ENCODE data around the gene FRMD4B. TPM values are rescaled to one million over a fixed set of nuclear protein-coding genes. Genes with fewer than 3 reads are reported as not detected.

FRMD4B gene
- total and polyA plus RNA-seq, 7 donors: 1.1 to 4.0 (median 2.9) TPM

DNA sequence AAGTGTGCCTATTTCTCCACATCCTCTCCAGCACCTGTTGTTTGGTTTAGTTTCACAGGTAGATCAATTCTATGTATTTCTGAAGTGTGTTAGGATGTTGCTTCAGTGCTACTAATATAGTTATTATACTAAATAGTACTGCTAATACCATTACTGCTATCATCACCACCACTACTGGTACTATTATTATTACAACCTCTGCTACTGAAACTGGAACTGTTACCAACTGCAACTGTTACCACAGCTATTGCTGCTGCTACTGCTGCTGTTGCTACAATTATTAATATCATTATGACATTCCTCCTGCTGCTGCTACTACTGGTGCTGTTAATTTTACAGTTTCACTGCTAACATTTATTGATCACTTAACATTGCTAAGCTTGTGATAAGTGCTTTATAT lies 255.2 kb downstream of the FRMD4B start:
- intact Hi-C loops (cut with DNase I): no loop called here
- Histone ChIP-seq H3K4me3 (no peak overlapping the region), H3K27ac (peak overlapping the region; percentile 14), H3K36me3 (ENCODE audit: insufficient read depth in 1 of 2, low read depth in 1 of 2) (no peaks in the 10 kb centered on the region), H3K9me3 (no peaks in the 10 kb centered on the region), H3K27me3 (ENCODE audit: insufficient read depth in 3 of 3, low read length in 2 of 3) (no peaks in the 10 kb centered on the region), H3K4me1 (peaks cover 16% of the 10 kb centered on the region)
- TF ChIP-seq, protein P1, sequence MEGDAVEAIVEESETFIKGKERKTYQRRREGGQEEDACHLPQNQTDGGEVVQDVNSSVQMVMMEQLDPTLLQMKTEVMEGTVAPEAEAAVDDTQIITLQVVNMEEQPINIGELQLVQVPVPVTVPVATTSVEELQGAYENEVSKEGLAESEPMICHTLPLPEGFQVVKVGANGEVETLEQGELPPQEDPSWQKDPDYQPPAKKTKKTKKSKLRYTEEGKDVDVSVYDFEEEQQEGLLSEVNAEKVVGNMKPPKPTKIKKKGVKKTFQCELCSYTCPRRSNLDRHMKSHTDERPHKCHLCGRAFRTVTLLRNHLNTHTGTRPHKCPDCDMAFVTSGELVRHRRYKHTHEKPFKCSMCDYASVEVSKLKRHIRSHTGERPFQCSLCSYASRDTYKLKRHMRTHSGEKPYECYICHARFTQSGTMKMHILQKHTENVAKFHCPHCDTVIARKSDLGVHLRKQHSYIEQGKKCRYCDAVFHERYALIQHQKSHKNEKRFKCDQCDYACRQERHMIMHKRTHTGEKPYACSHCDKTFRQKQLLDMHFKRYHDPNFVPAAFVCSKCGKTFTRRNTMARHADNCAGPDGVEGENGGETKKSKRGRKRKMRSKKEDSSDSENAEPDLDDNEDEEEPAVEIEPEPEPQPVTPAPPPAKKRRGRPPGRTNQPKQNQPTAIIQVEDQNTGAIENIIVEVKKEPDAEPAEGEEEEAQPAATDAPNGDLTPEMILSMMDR (IDR thresholded peaks at IDR 0.05): no peak
- ATAC-seq: peak in 2 of 4 donors; percentile 38 to 55
- DNase-seq: no peak

DNA sequence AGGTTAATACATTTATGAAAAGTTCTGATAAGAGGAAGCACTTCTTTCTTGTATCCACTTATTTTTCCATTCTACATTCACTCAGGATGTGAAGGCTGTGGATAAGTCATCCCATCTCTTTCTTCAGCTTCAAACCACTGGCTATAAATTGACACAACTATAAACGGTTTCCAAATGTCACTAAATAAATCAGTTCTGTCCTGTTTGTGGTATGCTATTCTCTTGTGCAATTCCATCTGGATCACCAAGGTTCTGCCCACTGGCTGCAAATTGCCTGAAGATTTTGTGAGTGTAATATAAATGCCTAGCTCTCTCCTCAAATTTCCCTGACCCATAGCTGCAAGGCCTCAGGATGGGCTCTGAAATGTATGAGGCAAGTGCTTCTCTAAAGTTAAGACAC lies 256.4 kb downstream of the FRMD4B start:
- no peaks in the 10 kb centered on the region for H3K27me3 ChIP-seq (ENCODE audit: insufficient read depth in 3 of 3, low read length in 2 of 3)
- ATAC-seq: peak; percentile 80 to 87 (median 84)

DNA sequence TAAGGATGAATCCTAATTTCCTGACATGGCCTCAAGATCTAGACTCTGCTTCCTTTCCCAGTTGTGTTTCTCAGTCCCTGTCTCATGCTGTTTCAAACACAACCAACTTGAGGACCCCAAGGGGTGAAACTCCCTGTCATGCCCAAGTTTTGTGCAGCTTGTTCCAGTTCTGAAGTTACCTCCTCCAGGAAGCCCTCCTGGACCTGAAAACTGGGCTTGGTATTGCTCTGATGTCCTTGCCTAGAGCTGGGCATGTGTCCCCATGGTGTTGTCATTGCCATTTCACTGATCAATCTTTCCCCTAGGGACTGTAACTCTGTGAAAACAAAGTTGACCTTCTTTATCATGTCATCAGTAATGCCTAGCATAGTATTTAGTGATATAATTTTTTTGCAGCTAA lies 257.4 kb downstream of the FRMD4B start:
- intact Hi-C loops (cut with DNase I): no loop called here
- TF ChIP-seq, protein P1 (IDR thresholded peaks at IDR 0.05): no peak
- no peaks in the 10 kb centered on the region for H3K27me3 ChIP-seq (ENCODE audit: insufficient read depth in 3 of 3, low read length in 2 of 3)
- no peak overlapping the region for H3K4me3 ChIP-seq
- H3K36me3 ChIP-seq (ENCODE audit: insufficient read depth in 1 of 2, low read depth in 1 of 2): no peaks in the 10 kb centered on the region
- ATAC-seq (no peak), DNase-seq (no peak)
- H3K9me3 ChIP-seq: no peaks in the 10 kb centered on the region
- peaks cover 26% of the 10 kb centered on the region for H3K4me1 ChIP-seq
- H3K27ac ChIP-seq: peak overlapping the region; percentile 76

More for the DNA sequence above, 256.4 kb downstream of the FRMD4B start:
- Histone ChIP-seq H3K27ac (peak overlapping the region; percentile 76), H3K36me3 (ENCODE audit: insufficient read depth in 1 of 2, low read depth in 1 of 2) (no peaks in the 10 kb centered on the region), H3K4me1 (peaks cover 16% of the 10 kb centered on the region), H3K9me3 (no peaks in the 10 kb centered on the region), H3K4me3 (no peak overlapping the region)
- intact Hi-C loops (cut with DNase I): no loop called here
- TF ChIP-seq, protein P1 (IDR thresholded peaks at IDR 0.05): no peak
- no peak for DNase-seq
- WGBS, 3 donors: 10 to 13% (median 12%) methylated on average over 1 of the region's 1 CpG

DNA sequence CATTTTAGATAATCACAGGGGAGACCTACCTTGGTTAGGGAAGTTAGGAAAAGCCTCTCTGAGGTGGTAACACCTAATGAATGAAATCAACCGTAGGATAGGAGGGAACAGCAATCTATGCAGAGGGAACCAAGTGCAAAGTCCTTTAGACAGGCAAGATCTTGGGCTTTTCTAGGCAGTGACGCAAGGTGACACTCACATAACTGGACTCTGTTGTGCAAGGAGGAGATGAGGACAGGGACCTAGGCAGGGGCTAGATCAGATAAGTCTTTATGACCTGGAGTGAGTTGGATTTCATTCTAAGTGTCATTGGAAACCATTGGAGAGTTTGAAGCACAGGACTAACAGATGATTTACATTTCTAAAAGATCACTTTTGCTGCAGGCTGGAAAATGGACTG lies 258.9 kb downstream of the FRMD4B start:
- 21 to 69% (median 45%) methylated on average over 2 of the region's 2 CpGs for WGBS, 3 donors
- DNase-seq (no peak), ATAC-seq (peak; percentile 54 to 62 (median 60))
- Histone ChIP-seq H3K36me3 (ENCODE audit: insufficient read depth in 1 of 2, low read depth in 1 of 2) (no peaks in the 10 kb centered on the region), H3K9me3 (no peaks in the 10 kb centered on the region), H3K27me3 (ENCODE audit: insufficient read depth in 3 of 3, low read length in 2 of 3) (no peaks in the 10 kb centered on the region), H3K27ac (peak overlapping the region; percentile 98), H3K4me3 (peak overlapping the region; percentile 31), H3K4me1 (peaks cover 36% of the 10 kb centered on the region)
- intact Hi-C loops (cut with DNase I): no loop called here
- TF ChIP-seq, protein P1 (IDR thresholded peaks at IDR 0.05): no peak

DNA sequence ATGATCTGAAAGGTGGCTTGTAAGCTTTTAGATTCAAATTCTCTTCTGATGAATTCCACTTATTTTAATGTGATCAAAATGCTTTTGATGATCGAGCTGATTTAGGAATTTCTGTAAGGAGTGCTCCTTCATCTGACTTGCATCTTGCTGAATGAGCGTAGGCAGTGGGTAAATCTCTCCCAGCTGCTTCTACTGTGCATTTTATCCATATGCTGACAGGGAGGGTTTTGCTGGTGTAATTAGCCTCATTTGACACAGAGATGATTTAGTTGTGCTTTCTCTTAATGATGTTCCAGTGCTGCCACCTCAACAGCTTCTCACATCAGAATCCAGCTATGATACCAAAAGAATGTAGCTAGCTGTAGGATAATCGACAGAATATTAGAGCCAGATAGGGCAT lies 259.7 kb downstream of the FRMD4B start:
- no peak for DNase-seq
- Histone ChIP-seq H3K4me1 (peaks cover 36% of the 10 kb centered on the region), H3K27me3 (ENCODE audit: insufficient read depth in 3 of 3, low read length in 2 of 3) (no peaks in the 10 kb centered on the region), H3K27ac (peak overlapping the region; percentile 98), H3K36me3 (ENCODE audit: insufficient read depth in 1 of 2, low read depth in 1 of 2) (no peaks in the 10 kb centered on the region), H3K9me3 (no peaks in the 10 kb centered on the region), H3K4me3 (peak overlapping the region; percentile 31)
- intact Hi-C loops (cut with DNase I): no loop called here
- ATAC-seq: no peak
- WGBS, 3 donors: 60 to 78% (median 70%) methylated on average over 3 of the region's 3 CpGs
- TF ChIP-seq, protein P1 (IDR thresholded peaks at IDR 0.05): no peak
